Activated CD4-positive, alpha-beta T cell treated with anti-CD3 and anti-CD28 coated beads for 36 hours (primary cell): ENCODE data around the gene BNIP2. TPM values are rescaled to one million over a fixed set of nuclear protein-coding genes. Genes with fewer than 3 reads are reported as not detected.
A peak's percentile ranks its signal among the peaks of the same experiment; 100 is the strongest.
"Not testable (repeated sequence)": the region's sequence is repeated elsewhere in the genome, so short reads cannot be mapped to it uniquely, and the experiment has no call there.

Experiments used
- ATAC-seq: fragments of 200-7000 bp; cut with Tn5 transposase; one replicate; pipeline ENCODE4 v1.10.0; 2021; ENCODE audit warnings: mild to moderate bottlenecking, moderate library complexity
- CTCF ChIA-PET: fragments of 350-600 bp; sonication (Branson Sonifier 250); formaldehyde crosslinking; loops from one replicate; lab custom pipeline; 2021; ENCODE audit warnings: antibody characterized with exemption; lab: Charles Lee
- POLR2A ChIA-PET: fragments of 350-600 bp; sonication (Branson Sonifier 250); formaldehyde crosslinking; loops from one replicate; lab custom pipeline; 2021; ENCODE audit warnings: antibody characterized with exemption, inconsistent platforms; lab: Charles Lee
- DNase-seq: peaks from one replicate; pipeline ENCODE4 v3.0.0-alpha.2; 2020
- H3K27ac Mint-ChIP-seq: one replicate; pipeline ENCODE4 v1.8.0; 2021; ENCODE audit warnings: mixed read lengths
- H3K27me3 Mint-ChIP-seq: one replicate; pipeline ENCODE4 v1.8.0; 2021; ENCODE audit warnings: mixed read lengths
- H3K36me3 Mint-ChIP-seq: one replicate; pipeline ENCODE4 v1.8.0; 2021; ENCODE audit warnings: low read depth, mixed read lengths
- H3K4me1 Mint-ChIP-seq: one replicate; pipeline ENCODE4 v1.8.0; 2021; ENCODE audit warnings: mixed read lengths
- H3K4me3 Mint-ChIP-seq: one replicate; pipeline ENCODE4 v1.8.0; 2021; ENCODE audit warnings: mild to moderate bottlenecking, moderate library complexity, mixed read lengths
- H3K9me3 Mint-ChIP-seq: one replicate; pipeline ENCODE4 v1.8.0; 2021; ENCODE audit warnings: low read depth, mixed read lengths
- intact Hi-C, 2 experiments: fragments of 100-400 bp; cut with DNase I in 1 of 2; cut with micrococcal nuclease in 1 of 2; formaldehyde crosslinking; loops; one replicate each; pipeline versions ENCODE4 v1.14.2 to v1.15.1; 2022 to 2024; cut with DNase I, micrococcal nuclease
- total RNA-seq, 2 experiments: library from RNA; stranded (reverse); gene quantifications; one replicate each; pipeline ENCODE4 v1.2.3, GENCODE V29; 2021

Gene BNIP2
- total RNA-seq, 2 experiments from 2014 or later = 51.9 to 61.5 TPM

DNA sequence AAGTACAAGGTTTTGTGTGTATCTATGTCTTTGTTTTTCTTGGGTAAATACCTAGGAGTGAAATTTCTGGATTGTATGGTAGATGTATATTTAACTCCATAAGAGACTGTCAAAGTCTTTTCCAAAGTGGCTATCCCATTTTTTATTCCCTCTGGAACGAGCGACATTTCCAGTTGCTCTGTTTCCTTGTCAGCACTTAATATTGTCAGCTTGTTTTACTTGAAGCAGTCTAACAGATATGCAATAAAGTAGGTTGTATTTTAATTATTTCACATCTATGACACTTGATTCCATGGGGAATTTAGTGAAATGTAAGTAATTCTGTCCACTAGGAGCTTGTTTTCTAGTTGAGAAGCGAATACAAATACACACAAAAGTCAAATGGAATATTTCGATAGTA lies 18.5 kb upstream of the BNIP2 start:
- Mint-ChIP-seq H3K4me1 (no peaks in the 10 kb centered on the region), H3K27me3 (peaks cover 3% of the 10 kb centered on the region), H3K27ac (no peak overlapping the region), H3K4me3 (no peak overlapping the region), H3K9me3 (no peaks in the 10 kb centered on the region), H3K36me3 (no peaks in the 10 kb centered on the region)
- POLR2A ChIA-PET = no interaction called here
- CTCF ChIA-PET = no interaction called here
- DNase-seq = no peak
- intact Hi-C loops = no loop called here
- ATAC-seq = no peak

DNA sequence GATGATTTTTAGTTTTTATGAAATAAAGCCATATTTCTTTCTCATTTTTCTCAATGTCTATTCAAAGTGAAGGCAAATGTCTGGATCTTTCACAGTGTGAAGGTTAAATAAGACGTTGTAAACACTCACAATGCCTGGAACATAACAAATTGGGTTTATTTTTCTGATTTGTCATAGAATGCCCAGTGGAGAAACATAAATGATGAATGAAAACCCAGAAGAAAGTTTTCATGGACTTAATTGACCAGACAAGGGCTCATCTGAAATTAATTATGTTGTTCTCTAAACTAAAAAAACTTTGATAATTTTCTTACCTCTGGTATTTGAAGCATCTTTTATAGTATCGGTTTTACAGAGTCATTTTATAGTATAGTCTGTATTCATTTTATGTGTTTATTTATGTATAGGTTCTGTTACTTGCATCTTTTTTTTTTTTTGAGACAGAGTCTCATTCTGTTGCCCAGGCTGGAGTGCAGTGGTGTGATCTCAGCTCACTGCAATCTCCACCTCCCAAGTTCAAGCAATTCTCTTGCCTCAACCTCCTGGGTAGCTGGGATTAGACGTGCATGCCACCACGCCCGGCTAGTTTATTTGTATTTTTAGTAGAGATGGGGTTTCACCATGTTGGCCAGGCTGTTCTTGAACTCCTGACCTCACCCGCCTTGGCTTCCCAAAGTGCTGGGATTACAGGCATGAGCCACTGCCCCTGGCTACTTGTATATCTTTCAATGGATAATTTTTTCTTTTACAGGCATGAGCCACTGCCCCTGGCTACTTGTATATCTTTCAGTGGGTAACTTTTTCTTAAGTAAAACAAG lies 15.1 kb upstream of the BNIP2 start:
- H3K27ac Mint-ChIP-seq = no peak overlapping the region
- H3K27me3 Mint-ChIP-seq = peaks cover 5% of the 10 kb centered on the region
- H3K4me1 Mint-ChIP-seq = no peaks in the 10 kb centered on the region
- H3K36me3 Mint-ChIP-seq = no peaks in the 10 kb centered on the region
- DNase-seq = no peak
- no peaks in the 10 kb centered on the region for H3K9me3 Mint-ChIP-seq
- intact Hi-C loops = no loop called here
- POLR2A ChIA-PET = no interaction called here
- no peak for ATAC-seq
- no peak overlapping the region for H3K4me3 Mint-ChIP-seq
- CTCF ChIA-PET = interaction anchor here (0.7 kb wide), 1 partner anchor 1996 kb away, joined by 3 read pairs; no protein-coding TSS in a partner anchor

- Mint-ChIP-seq H3K4me1 (no peaks in the 10 kb centered on the region), H3K4me3 (no peak overlapping the region), H3K27ac (no peak overlapping the region), H3K27me3 (peaks cover 5% of the 10 kb centered on the region), H3K9me3 (no peaks in the 10 kb centered on the region), H3K36me3 (no peaks in the 10 kb centered on the region)
- no peak for DNase-seq
- CTCF ChIA-PET = interaction anchor here (0.6 to 1.5 kb wide), 2 partner anchors 20 to 625 kb away, joined by 3 read pairs; no protein-coding TSS in a partner anchor
- intact Hi-C loops = no loop called here
- POLR2A ChIA-PET = no interaction called here
- no peak for ATAC-seq
Measured at GRCh38 chr15:59702351-59702750, 13.2 kb upstream of the BNIP2 start.

DNA sequence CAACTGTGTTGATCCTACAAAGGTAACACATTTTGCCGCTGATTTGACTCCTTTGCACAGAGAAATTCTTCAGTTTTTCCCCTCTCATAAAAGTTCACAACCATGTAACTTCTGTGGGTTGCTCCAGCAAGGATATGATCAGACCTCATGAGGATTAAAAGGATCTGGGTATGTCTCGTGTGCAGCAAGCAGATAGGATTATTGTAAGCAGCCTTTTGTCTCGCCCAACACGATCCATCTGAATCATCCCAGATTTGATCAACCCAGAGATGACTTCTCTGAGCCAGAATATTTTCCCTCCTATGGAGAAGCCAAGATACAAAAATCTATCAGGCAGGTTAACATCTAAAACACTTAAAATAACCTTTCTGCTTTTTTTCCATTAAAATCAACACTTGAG lies 12.8 kb upstream of the BNIP2 start:
- Mint-ChIP-seq H3K27me3 (peaks cover 5% of the 10 kb centered on the region), H3K27ac (no peak overlapping the region), H3K36me3 (no peaks in the 10 kb centered on the region), H3K9me3 (no peaks in the 10 kb centered on the region), H3K4me1 (no peaks in the 10 kb centered on the region), H3K4me3 (no peak overlapping the region)
- intact Hi-C loops = no loop called here
- DNase-seq = no peak
- CTCF ChIA-PET = interaction anchor here (0.6 to 1.5 kb wide), 3 partner anchors 11 to 625 kb away, joined by 3 to 5 read pairs (median 3); no protein-coding TSS in a partner anchor
- ATAC-seq = no peak
- POLR2A ChIA-PET = no interaction called here

DNA sequence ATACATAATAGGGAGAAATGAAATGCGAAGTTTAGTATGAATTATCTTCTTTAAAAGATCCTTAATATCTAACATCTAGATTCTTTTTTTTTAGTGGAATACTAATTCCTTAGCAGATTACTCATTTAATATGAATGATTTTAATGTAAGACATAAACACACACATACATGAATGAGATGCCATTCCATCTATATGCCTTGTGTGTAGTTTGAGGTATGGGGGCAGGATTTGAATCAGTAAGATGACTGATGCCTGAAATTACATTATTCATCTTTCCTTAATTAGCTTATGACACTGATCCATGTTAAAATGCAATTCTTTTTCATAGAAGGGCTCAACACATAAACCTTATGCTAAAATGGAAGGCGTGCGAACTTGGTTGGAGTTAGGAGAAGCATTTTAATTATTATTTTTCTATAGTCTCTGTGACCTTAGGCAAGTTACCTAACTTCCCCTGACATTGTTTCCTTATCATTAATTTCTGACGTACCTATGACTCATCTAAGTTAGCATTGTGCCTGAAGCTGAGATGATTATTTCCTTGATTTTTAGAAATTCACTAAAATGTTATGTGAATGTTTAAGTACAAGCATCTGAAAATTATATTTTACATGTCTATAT lies 10.8 kb upstream of the BNIP2 start:
- H3K27me3 Mint-ChIP-seq = peaks cover 4% of the 10 kb centered on the region
- no peak for DNase-seq
- intact Hi-C loops = no loop called here
- no peak overlapping the region for H3K4me3 Mint-ChIP-seq
- ChIA-PET CTCF (no interaction called here), POLR2A (no interaction called here)
- no peaks in the 10 kb centered on the region for H3K4me1 Mint-ChIP-seq
- H3K36me3 Mint-ChIP-seq = no peaks in the 10 kb centered on the region
- no peaks in the 10 kb centered on the region for H3K9me3 Mint-ChIP-seq
- ATAC-seq = no peak
- no peak overlapping the region for H3K27ac Mint-ChIP-seq

DNA sequence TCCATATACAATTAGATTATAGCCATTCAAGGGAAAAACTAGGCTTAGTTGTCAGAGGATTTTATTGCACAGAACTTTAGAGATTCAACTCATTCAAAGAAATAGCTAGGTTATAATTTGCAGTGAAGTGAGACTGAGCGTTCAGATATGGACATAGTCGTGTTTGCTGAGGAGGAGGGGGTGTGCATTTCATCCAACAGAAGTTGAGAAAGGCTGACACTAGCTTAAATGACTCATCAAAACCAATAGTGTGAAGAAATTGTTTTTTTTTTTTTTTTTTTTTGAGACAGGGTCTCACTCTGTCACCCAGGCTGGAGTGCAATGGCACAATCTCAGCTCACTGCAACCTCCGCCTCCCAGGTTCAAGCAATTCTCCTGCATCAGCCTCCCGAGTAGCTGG lies 8.9 kb upstream of the BNIP2 start:
- intact Hi-C loops, H3K4me1 Mint-ChIP-seq, H3K27ac Mint-ChIP-seq, H3K9me3 Mint-ChIP-seq, ATAC-seq, H3K36me3 Mint-ChIP-seq, H3K27me3 Mint-ChIP-seq, CTCF ChIA-PET, DNase-seq, H3K4me3 Mint-ChIP-seq, POLR2A ChIA-PET: not testable (repeated sequence)

DNA sequence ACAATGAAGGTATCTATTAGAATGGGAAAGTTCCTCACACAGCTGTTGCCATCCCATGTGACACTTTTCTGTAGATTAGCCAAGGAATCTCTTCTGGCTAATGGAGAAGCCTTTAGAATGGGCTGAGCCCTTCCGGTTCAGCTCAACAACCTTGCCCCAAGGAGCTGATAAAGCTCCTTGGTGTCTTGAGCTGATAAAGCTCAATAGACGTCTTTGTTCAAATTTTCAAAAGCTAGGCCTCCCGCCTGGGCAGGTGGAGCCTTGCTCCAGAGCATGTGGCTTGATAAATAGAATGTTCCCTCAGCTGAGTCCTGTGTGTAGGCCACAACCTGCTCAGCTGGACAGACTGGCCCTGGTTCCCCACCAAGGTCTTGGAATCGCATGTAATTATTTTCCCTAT lies 7.2 kb upstream of the BNIP2 start:
- ChIA-PET CTCF (no interaction called here), POLR2A (interaction anchor here (0.7 kb wide), 1 partner anchor 249 kb away, joined by 4 read pairs; no protein-coding TSS in a partner anchor)
- no peaks in the 10 kb centered on the region for H3K36me3 Mint-ChIP-seq
- peaks cover 2% of the 10 kb centered on the region for H3K27me3 Mint-ChIP-seq
- DNase-seq = no peak
- intact Hi-C loops = no loop called here
- no peaks in the 10 kb centered on the region for H3K4me1 Mint-ChIP-seq
- no peak overlapping the region for H3K4me3 Mint-ChIP-seq
- no peak for ATAC-seq
- H3K27ac Mint-ChIP-seq = no peak overlapping the region
- H3K9me3 Mint-ChIP-seq = no peaks in the 10 kb centered on the region

- H3K4me3 Mint-ChIP-seq = no peak overlapping the region
- no peak for ATAC-seq
- H3K9me3 Mint-ChIP-seq = no peaks in the 10 kb centered on the region
- POLR2A ChIA-PET = no interaction called here
- no peak overlapping the region for H3K27ac Mint-ChIP-seq
- DNase-seq = no peak
- CTCF ChIA-PET = interaction anchor here (0.7 kb wide), 1 partner anchor 1164 kb away, joined by 3 read pairs; no protein-coding TSS in a partner anchor
- no peaks in the 10 kb centered on the region for H3K36me3 Mint-ChIP-seq
- peaks cover under 1% of the 10 kb centered on the region for H3K27me3 Mint-ChIP-seq
- H3K4me1 Mint-ChIP-seq = peaks cover 9% of the 10 kb centered on the region
- intact Hi-C loops = loop anchor here (5.0 kb wide), 2 partner anchors 433 to 633 kb away; no protein-coding TSS in a partner anchor
Measured at GRCh38 chr15:59694779-59695178, 5.7 kb upstream of the BNIP2 start.

GRCh38 chr15:59691194-59691805 lies 2.2 kb upstream of the BNIP2 start:
- Mint-ChIP-seq H3K9me3 (no peaks in the 10 kb centered on the region), H3K4me1 (peaks cover 27% of the 10 kb centered on the region), H3K4me3 (peak overlapping the region; percentile 29), H3K27me3 (no peaks in the 10 kb centered on the region), H3K27ac (peak overlapping the region; percentile 75), H3K36me3 (peaks cover 14% of the 10 kb centered on the region)
- DNase-seq (peak; percentile 66), ATAC-seq (no peak)
- intact Hi-C loops = loop anchor here (1.0 to 5.0 kb wide), 5 partner anchors 306 to 636 kb away; no protein-coding TSS in a partner anchor
- ChIA-PET POLR2A (no interaction called here), CTCF (interaction anchor here (0.7 to 3.5 kb wide), 23 partner anchors 10 to 942 kb away, joined by 3 to 20 read pairs (median 4); partner anchors contain the start of genes ADAM10 and GTF2A2)

- H3K27ac Mint-ChIP-seq = peak overlapping the region; percentile 90
- peaks cover 23% of the 10 kb centered on the region for H3K36me3 Mint-ChIP-seq
- POLR2A ChIA-PET = no interaction called here
- CTCF ChIA-PET = interaction anchor here (0.7 to 3.5 kb wide), 5 partner anchors 9 to 636 kb away, joined by 4 to 20 read pairs (median 5); no protein-coding TSS in a partner anchor
- DNase-seq = peak; percentile 74
- H3K4me3 Mint-ChIP-seq = peak overlapping the region; percentile 80
- H3K4me1 Mint-ChIP-seq = peaks cover 38% of the 10 kb centered on the region
- H3K9me3 Mint-ChIP-seq = no peaks in the 10 kb centered on the region
- ATAC-seq = peak; percentile 10
- no peaks in the 10 kb centered on the region for H3K27me3 Mint-ChIP-seq
- intact Hi-C loops = loop anchor here (1.0 to 5.0 kb wide), 12 partner anchors 32 to 893 kb away; partner anchors contain the start of genes GTF2A2 (in 2 of the 2), ICE2 (in 2 of the 2) and SLTM (in 2 of the 2)
Measured at GRCh38 chr15:59689626-59690236, 611 bp upstream of the BNIP2 start.

- Mint-ChIP-seq H3K9me3 (no peaks in the 10 kb centered on the region), H3K27ac (peak overlapping the region; percentile 98), H3K27me3 (no peaks in the 10 kb centered on the region), H3K4me1 (peaks cover 44% of the 10 kb centered on the region), H3K4me3 (peak overlapping the region; percentile 80), H3K36me3 (peaks cover 26% of the 10 kb centered on the region)
- ATAC-seq = no peak
- intact Hi-C loops = loop anchor here (1.0 to 5.0 kb wide), 5 partner anchors 98 to 894 kb away; partner anchors contain the start of gene ICE2 (in 1 of the 2)
- ChIA-PET POLR2A (interaction anchor here (1.2 kb wide), 1 partner anchor 31 kb away, joined by 6 read pairs; the partner anchor contains the start of gene GTF2A2), CTCF (interaction anchor here (0.7 to 1.9 kb wide), 3 partner anchors 8 to 114 kb away, joined by 4 read pairs; partner anchors contain the start of gene GTF2A2)
- DNase-seq = peak; percentile 25
Measured at GRCh38 chr15:59688423-59688781, 718 bp downstream of the BNIP2 start.
